ENCODE data around the gene OPTC.

Gene OPTC

GRCh38 chr1:203513585-203514031, 19.7 kb downstream of the OPTC start:
- no peak overlapping the region for H2AFZ ChIP-seq (ENCODE audit: low read length)
- H3K79me2 ChIP-seq (ENCODE audit: insufficient read depth, low read length), result no peaks in the 10 kb centered on the region
- no peaks in the 10 kb centered on the region for H3F3A ChIP-seq (ENCODE audit: low read depth)
- H3K9ac ChIP-seq (ENCODE audit: low read depth, low read length, poor library complexity, severe bottlenecking), result no peak overlapping the region
- no peak for TF ChIP-seq EZH2phosphoT487 (IDR thresholded peaks at IDR 0.05; ENCODE audit: borderline replicate concordance)
- TF ChIP-seq CTCF (conservative IDR thresholded peaks at IDR 0.05; ENCODE audit: low read length), result no peak
- peaks cover 4% of the 10 kb centered on the region for H3K4me1 ChIP-seq (ENCODE audit: insufficient read depth, low read length, poor library complexity, severe bottlenecking)
- H3K4me2 ChIP-seq (ENCODE audit: low read depth, low read length, poor library complexity, severe bottlenecking), result no peak overlapping the region
- H3K4me3 ChIP-seq (ENCODE audit: low read length, poor library complexity, severe bottlenecking), result no peak overlapping the region
- no peaks in the 10 kb centered on the region for H3K9me2 ChIP-seq (replicated peaks; ENCODE audit: low read depth, low read length)
- H3K27me3 ChIP-seq (ENCODE audit: insufficient read depth, low read length, poor library complexity, severe bottlenecking), result no peaks in the 10 kb centered on the region
- no peaks in the 10 kb centered on the region for H3K9me3 ChIP-seq (ENCODE audit: insufficient read depth, low read depth, low read length)
- no peaks in the 10 kb centered on the region for H3K36me3 ChIP-seq (ENCODE audit: insufficient read depth, low read length)
- H4K20me1 ChIP-seq (ENCODE audit: insufficient read depth, low read length, poor library complexity, severe bottlenecking), result no peaks in the 10 kb centered on the region

GRCh38 chr1:203516184-203516583, 22.2 kb downstream of the OPTC start:
- Histone ChIP-seq H3K9me3 (ENCODE audit: insufficient read depth, low read depth, low read length) (no peaks in the 10 kb centered on the region), H3K4me3 (ENCODE audit: low read length, poor library complexity, severe bottlenecking) (no peak overlapping the region), H3F3A (ENCODE audit: low read depth) (no peaks in the 10 kb centered on the region), H3K79me2 (ENCODE audit: insufficient read depth, low read length) (no peaks in the 10 kb centered on the region), H3K9ac (ENCODE audit: low read depth, low read length, poor library complexity, severe bottlenecking) (no peak overlapping the region), H3K4me1 (ENCODE audit: insufficient read depth, low read length, poor library complexity, severe bottlenecking) (peaks cover 3% of the 10 kb centered on the region), H3K36me3 (ENCODE audit: insufficient read depth, low read length) (no peaks in the 10 kb centered on the region), H2AFZ (ENCODE audit: low read length) (no peak overlapping the region), H3K4me2 (ENCODE audit: low read depth, low read length, poor library complexity, severe bottlenecking) (no peak overlapping the region), H3K9me2 (replicated peaks; ENCODE audit: low read depth, low read length) (no peaks in the 10 kb centered on the region), H4K20me1 (ENCODE audit: insufficient read depth, low read length, poor library complexity, severe bottlenecking) (no peaks in the 10 kb centered on the region), H3K27me3 (ENCODE audit: insufficient read depth, low read length, poor library complexity, severe bottlenecking) (no peaks in the 10 kb centered on the region)
- no peak for TF ChIP-seq CTCF (conservative IDR thresholded peaks at IDR 0.05; ENCODE audit: low read length)
- no peak for TF ChIP-seq EZH2phosphoT487 (IDR thresholded peaks at IDR 0.05; ENCODE audit: borderline replicate concordance)

GRCh38 chr1:203516906-203517305, 23.0 kb downstream of the OPTC start:
- no peaks in the 10 kb centered on the region for H4K20me1 ChIP-seq (ENCODE audit: insufficient read depth, low read length, poor library complexity, severe bottlenecking)

More at GRCh38 chr1:203516906-203517305, 23.0 kb downstream of the OPTC start:
- Histone ChIP-seq H3K4me2 (ENCODE audit: low read depth, low read length, poor library complexity, severe bottlenecking) (no peak overlapping the region), H3K9me2 (replicated peaks; ENCODE audit: low read depth, low read length) (no peaks in the 10 kb centered on the region), H3K27me3 (ENCODE audit: insufficient read depth, low read length, poor library complexity, severe bottlenecking) (no peaks in the 10 kb centered on the region), H3F3A (ENCODE audit: low read depth) (no peaks in the 10 kb centered on the region), H3K9ac (ENCODE audit: low read depth, low read length, poor library complexity, severe bottlenecking) (no peak overlapping the region), H3K9me3 (ENCODE audit: insufficient read depth, low read depth, low read length) (no peaks in the 10 kb centered on the region), H3K36me3 (ENCODE audit: insufficient read depth, low read length) (no peaks in the 10 kb centered on the region), H3K4me3 (ENCODE audit: low read length, poor library complexity, severe bottlenecking) (no peak overlapping the region), H3K79me2 (ENCODE audit: insufficient read depth, low read length) (no peaks in the 10 kb centered on the region), H2AFZ (ENCODE audit: low read length) (no peak overlapping the region), H3K4me1 (ENCODE audit: insufficient read depth, low read length, poor library complexity, severe bottlenecking) (peaks cover 3% of the 10 kb centered on the region)
- TF ChIP-seq CTCF (conservative IDR thresholded peaks at IDR 0.05; ENCODE audit: low read length) (no peak), EZH2phosphoT487 (IDR thresholded peaks at IDR 0.05; ENCODE audit: borderline replicate concordance) (no peak)
